ENCODE results near the gene RPL29.
"Not testable (repeated sequence)": the region's sequence is repeated elsewhere in the genome, so short reads cannot be mapped to it uniquely, and the experiment has no call there.

The RPL29 gene

DNA sequence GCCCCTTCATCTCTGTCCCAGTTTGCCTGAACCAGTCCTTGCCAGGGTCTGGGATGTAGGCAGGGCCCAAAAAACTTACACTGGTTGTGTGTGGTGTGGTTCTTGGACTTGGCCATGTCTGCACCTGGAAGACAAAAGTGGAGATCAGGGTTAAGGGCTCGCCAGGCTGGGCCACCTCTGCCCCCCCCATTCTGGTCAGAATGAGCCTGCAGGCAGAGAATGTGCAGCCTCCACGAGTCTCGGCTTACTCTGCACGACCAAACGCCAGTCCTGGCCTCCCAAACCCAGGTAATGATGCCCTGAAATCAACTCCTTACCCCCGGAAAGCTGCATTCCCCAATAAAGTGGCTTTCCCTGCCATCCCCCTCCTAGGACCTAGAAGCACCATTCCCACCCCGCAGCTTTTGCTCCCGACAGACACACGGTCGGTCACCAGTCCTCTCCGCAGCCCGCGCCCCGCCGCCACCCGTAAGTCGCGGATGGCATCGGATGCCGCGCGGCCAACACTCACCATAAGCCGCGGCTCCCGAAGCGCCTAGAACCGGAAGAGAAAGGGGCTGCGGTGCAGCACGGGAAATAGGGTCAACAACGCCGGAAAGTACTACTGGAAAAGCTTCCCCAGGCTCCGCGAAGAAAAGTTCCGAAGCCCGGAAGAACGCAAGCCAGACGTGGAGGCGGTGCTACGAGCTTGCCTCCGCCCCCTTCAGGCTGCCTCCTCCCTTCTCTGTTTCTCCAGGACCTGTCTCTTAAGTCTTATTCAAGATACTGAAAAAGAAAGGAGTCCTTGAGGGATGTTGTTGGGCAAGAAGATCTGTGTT lies at the start of gene RPL29:
RPL29 (minus strand) TSS at position 550 of the 818 bp plus-strand sequence; CDS start at position 116, 434 bp downstream.
- in situ Hi-C loops (cut with MboI; ENCODE audit: low sequenced_read_pairs) = no loop called here

DNA sequence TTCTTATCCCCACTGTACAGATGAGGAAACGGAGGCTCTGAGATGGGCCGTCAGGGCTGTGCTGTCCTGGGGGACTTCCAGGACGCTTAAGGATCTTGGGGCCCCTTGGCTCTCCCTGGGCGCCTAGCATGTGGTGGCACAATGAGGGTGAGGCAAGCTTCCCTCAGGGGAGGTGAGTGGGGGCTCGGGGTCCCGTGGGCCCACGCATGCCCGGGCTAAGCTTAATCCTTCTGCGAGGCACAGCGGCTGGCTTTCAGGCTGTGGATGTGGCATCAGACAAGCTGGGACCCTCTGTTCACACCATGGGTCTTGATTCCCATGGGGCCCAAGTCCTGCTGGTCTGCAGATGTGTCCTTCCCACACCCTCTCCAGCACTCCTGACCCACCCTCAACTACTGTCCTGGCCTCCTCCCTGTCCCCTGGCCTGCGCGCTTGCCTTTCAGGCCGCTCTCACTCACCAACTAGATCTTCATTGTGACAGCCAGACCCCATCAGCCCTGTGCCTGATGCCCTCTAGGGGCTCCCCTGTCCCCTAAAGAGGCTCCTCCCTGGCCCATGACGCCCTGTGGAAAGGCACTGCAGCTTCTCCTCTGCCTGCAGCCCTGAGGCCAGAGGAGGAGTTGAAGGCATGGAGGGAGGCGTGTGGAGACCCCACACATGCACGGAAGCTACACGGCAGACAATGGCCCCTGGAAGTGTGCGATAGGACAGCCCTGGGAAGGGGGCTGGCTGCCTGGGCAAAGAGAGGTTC lies 49.3 kb upstream of the RPL29 start:
- in situ Hi-C loops (cut with MboI; ENCODE audit: low sequenced_read_pairs) = no loop called here

DNA sequence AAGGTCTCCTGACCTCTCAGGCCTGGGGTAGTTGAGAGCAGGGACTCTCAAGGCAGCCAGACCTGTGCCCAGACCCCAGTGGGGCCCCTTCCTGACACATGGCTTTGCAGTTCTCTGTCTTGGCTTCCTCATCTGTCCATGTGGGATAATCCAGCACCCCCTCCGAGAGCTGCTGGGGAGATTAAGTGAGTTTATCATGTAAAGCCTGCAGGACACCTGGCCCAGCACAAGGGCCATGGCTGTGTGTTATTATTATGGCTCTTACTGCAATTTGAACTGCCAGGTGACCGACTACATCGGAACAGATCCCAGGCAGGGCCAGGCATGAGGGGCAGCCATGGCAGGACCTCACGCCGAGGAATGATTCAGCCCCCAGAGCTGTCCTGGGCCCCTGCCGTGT lies 48.1 kb upstream of the RPL29 start:
- in situ Hi-C loops (cut with MboI; ENCODE audit: low sequenced_read_pairs) = no loop called here

DNA sequence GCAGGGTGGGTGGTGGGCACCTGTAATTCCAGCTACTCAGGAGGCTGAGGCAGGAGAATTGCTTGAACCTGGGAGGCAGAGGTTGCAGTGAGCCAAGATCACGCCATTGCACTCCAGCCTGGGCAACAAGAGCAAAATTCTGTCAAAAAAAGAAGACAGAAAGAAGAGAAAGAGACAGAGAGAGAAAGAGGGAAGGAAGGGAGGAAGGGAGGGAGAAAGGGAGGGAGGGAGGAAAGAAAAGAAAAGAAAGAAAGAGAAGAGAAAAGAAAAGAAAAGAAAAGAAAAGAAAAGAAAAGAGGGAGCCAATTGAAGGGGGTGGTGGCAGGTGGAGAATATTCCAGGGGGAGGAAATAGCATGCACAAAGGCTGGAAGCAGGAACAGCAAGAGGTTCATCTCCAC lies 47.3 kb upstream of the RPL29 start:
- in situ Hi-C loops (cut with MboI; ENCODE audit: low sequenced_read_pairs) = not testable (repeated sequence)

DNA sequence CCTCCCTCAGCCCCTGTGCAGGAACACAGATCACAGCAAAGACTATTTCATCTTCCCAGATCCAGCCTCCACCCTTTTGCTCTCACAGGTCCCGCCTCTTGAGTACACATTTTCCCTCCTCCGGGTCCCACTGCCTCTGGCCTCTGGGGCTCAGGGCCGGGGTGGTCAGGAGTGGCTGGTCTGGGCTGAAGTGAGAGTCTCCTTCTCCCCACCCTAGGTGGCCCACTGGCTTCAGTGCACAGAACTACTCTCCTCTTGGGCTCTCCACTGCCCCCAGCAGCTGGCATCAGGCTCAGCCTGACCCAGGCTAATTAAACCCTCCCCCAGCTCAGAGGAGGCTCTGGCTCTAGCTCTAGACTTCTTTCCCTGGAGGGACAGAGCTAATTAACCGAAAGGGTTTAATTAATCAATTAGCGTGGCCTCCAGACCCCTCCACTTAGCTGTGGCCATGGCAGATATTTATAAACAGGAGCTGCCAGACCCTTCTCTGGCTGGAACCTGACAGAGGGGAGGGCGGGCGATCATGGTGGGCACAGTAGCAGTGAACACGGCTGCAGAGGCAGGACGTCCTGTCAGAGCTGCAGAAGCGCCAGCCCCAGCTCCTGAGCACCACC lies 45.5 kb upstream of the RPL29 start:
- in situ Hi-C loops (cut with MboI; ENCODE audit: low sequenced_read_pairs) = no loop called here

DNA sequence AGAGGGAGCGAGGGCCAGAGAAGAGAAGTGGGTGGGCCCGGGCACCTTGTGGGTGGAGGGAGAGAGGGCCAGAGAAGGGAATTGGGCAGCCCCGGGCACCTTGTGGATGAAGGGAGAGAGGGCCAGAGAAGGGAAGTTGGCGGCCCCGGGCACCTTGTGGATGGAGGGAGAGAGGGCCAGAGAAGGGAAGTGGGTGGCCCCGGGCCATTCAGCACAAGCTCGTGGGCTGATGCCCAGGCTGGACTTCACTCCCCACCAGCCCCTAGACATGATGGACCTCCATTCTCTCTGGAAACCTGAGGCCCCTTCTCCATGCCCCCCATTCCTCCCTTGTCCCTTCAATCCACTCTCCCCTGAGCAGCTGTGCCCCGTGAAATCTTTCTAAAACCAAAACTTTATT lies 44.9 kb upstream of the RPL29 start:
- in situ Hi-C loops (cut with MboI; ENCODE audit: low sequenced_read_pairs) = no loop called here

DNA sequence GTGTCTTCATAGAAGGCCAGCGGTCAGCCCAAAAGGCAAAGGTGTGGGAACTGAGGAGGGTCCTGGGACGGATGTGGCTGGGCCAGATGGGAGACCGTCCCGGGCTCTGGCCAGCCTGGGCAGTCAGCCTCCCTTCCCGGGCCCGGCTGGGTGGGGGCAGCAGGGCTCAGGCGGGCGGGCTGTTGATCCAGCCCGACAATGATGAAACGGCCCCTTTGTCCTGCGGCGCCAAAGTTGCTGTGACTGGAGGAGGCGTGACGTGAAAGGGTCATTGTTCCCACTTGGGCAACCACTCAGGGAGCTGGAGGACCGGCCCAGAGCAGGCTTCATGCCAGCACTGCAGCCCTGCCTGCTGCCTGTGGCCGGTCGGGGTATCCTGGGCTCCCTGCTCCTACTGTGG lies 44.2 kb upstream of the RPL29 start:
- in situ Hi-C loops (cut with MboI; ENCODE audit: low sequenced_read_pairs) = no loop called here

DNA sequence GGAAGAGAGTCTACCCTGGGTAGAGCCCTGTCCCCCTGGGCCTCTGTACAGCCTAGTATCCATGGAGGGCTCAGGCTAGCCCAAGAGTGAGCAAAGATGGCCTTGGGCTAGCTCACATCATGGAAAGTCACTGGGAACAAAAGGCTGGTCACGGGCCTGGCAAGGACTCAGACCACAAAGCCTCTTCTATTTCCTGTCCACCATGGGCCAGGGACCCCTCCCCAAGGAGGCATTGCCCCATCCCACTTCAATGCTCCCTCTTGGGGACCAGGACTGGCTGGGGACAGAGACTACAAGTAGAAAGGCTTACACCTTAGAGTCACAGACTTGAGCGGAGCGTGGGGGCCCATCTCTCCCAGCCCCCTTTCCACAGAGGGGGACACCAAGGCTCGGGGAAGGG lies 43.7 kb upstream of the RPL29 start:
- in situ Hi-C loops (cut with MboI; ENCODE audit: low sequenced_read_pairs) = no loop called here

DNA sequence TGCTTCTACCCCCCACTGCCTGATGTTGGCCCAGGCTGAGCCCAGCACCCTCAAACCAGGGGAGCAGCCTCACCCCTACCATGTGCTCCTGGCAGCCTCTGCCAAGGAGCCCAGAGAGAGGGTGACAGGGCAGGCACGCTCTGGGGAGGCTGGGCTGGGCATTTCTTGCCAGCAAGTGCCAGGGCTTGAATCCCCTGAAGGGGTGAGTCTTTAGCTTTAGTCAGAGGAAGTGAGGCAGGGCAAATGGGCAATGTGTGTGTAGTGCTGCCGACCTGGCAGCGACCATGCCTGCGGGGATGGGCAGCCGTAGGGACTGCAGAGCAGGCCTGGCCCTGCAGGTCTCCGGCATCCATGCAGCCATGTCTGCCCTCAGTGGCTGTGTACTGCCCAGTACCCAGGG lies 42.5 kb upstream of the RPL29 start:
- in situ Hi-C loops (cut with MboI; ENCODE audit: low sequenced_read_pairs) = no loop called here

DNA sequence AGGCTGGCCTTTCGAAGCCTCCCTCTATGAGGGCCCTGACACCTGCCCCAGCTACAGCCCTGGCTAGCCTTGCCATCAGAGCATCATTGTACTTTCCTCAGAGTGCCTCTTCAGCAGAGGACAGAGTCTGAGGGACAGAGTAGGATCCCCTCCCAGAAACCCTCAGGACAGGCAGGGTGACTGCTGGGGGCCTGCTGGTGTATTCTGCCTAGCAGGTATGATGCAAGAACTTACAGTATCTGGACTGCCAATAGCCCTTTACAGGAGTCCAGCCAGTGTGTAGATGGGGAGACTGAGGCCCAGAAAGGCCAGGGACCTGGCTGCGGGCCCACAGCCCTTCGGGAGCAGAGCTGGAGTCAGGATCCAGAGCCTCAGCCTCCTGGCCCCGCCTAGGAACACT lies 41.6 kb upstream of the RPL29 start:
- in situ Hi-C loops (cut with MboI; ENCODE audit: low sequenced_read_pairs) = no loop called here

DNA sequence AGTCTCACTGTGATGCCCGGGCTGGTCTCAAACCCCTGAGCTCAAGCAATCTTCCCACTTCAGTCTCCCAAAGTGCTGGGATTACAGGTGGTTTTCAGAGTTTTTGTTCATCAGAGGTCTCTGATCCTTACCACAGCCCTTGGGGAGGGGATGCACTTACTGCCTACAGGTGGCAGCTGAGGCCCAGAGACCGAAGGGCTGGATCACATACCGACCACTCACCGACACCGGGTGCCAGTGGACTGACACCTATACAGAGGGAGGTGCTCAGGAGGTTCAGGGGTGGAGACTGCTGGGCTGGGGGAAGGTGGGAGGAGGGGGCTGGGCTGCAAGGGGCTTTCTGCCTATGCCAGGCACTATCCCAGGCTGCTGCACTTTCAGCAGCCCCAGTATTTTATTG lies 41.1 kb upstream of the RPL29 start:
- in situ Hi-C loops (cut with MboI; ENCODE audit: low sequenced_read_pairs) = no loop called here

DNA sequence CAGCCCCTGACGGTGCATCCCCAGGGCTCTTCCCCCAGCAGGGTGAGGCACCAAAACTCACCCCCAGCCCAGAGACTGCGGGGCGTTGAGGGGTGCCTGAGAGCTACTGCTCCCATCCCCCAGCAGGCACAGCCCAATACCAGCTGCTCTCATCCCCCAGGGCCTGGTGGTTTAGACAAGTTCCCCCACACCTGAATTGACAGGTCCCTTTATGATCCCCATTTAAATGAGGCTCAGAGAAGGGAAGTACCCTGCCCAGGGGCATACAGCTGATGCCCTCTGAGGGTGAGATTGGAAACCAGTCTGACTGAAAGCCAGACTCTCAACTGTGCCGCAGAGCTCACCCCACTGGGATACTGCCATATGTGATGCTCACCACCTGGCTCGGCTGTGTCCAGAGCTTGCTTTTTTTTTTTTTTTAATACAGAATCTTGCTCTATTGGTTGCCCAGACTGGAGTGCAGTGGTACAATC lies 40.6 kb upstream of the RPL29 start:
- in situ Hi-C loops (cut with MboI; ENCODE audit: low sequenced_read_pairs) = no loop called here

DNA sequence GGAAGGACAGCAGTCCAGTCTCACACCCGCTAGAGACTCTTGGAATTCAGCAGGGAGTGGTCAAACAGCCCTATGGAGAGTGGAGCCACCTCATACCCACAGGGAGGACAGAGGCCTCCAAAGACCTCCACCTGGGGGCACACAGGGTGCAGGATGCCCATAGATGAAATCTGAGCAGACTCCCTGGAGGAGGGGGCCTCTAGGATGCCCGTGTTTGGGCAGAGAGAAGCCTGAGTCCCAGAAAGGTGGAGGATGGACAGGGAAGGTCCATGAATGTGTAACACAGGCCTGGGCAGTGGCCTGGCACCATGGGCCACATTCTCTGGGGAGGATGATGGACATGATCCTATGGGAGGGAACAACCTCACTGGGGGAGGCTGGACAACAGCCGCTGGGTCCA lies 39.0 kb upstream of the RPL29 start:
- in situ Hi-C loops (cut with MboI; ENCODE audit: low sequenced_read_pairs) = no loop called here

DNA sequence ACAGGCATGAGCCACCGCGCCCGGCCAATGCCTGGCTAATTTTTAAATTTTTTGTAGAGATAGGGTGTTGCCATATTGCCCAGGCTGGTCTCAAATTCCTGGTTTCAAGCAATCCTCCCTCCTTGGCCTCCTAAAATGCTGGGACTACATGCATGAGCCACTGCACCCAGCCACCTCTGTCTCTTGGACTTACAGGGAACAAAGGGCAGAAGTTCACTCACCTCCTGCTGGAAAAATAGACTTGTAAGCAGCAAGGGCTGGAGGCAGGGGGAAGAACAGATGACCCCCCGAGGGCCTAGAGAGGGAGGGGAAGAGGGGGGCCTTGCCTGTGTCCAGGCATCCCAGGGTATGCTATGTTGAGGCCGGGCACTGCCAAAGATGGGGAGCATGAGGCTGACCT lies 38.5 kb upstream of the RPL29 start:
- in situ Hi-C loops (cut with MboI; ENCODE audit: low sequenced_read_pairs) = no loop called here

DNA sequence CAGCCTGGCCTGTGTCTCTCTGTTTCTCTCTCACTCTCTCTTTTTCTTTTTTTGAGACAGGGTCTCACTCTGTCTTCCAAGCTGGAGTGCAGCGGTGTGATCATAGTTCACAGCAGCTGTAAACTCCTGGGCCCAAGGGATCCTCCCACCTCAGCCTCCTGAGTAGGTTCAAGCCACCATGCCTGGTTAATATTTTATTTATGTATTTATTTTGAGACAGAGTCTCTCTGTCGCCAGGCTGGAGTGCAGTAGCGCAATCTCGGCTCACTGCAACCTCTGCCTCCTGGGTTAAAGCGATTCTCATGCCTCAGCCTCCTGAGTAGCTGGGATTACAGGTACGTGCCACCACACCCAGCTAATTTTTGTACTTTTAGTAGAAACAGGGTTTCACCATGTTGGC lies 38.1 kb upstream of the RPL29 start:
- in situ Hi-C loops (cut with MboI; ENCODE audit: low sequenced_read_pairs) = not testable (repeated sequence)

DNA sequence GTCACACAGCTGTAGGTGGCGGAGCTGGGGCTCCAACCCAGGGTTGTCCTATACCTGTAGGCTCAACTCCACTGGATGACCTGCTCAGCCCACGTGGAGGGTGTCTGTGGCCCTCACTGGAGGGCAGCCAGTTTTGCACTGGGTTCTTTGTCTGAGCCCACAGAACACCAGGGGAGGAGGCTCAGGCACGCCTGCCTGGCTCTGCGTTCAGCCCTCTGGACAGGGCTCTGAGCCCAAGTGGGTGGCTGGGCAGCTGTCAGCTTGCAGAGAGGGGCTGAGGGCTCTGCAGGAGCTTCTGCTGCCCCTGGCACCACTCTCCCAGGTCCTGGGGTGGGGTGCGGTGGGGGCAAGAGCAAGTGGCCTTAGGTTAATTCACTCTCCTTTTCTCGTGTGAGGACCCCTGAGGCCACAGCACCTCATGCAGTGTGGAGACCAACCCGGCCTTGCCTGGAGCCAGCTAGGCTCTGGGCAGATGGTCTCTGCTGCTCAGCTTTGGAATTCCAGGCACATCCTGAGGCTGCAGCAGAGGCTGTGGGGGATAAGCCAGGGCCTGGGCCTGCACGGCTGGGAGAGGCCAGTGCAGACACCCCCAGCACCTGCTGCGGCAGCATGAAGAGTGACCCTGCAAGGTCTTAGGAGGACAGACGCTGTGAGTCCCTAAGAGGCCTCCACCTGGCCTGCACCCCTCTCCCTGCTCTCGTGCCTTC lies 37.2 kb upstream of the RPL29 start:
- in situ Hi-C loops (cut with MboI; ENCODE audit: low sequenced_read_pairs) = no loop called here

DNA sequence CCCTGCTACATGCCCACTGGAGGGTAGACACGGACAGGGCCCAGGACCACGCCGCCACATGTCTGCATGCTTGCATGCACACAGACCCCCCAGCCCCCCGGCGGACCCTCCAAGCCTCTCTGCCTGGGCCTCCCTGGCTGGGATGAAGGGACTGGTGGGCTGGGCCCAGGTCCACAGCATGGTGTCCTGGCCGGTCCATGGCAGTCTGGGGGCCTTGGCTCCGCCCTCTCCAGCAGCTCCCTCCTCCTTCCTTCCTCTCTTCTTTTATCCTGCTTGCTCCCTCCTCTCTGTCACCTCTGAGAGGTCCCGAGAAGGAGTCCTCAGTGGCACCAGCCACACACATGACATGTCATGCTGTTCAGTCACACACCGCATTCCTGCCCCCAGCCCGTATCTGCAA lies 36.2 kb upstream of the RPL29 start:
- in situ Hi-C loops (cut with MboI; ENCODE audit: low sequenced_read_pairs) = no loop called here

DNA sequence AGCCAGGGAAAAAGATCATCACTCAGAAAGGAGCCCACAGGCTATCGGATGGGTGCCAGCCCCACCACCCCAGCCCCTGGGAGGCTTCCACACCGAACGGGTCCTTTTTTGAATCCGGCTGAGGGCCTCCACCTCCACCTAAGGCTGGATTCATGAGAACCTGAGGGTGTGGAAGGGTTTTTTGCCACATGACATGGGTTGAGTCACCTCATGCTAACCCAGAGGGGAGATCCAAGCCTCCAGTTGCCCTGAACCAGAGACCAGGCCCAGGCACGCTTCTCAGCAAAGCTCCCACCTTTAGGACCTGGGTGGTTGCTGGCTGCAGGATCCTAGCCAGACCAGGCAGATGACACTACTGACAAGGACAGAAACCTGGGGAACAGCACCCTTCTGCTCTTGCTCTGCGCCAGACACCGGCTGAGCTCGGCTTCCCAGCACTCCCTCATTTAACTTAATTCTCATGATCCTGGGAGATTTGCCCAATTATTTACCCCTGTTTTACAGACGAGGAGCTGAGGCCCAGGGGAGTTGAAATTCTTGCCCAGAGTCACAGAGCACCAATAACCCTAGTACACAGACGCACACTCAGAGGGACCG lies 35.1 kb upstream of the RPL29 start:
- in situ Hi-C loops (cut with MboI; ENCODE audit: low sequenced_read_pairs) = no loop called here

DNA sequence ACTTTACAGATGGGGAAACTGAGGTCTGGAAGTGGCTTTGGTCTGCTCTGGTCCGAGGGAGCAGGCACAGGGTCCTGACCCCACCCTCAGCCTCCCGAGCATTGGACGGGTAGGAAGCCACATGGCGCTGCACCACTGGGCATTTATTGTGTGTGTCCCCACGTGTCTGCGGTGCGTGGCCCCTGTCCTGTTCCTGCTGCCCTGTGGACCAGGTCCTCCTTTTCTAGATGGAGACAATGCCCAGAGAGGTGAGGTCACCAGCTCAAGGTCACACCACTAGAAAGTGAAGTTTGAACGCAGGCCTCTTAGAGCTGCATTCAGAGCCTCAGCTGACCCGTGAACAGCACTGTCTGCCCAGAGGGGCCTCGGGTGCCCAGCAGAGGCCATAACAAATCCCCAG lies 33.8 kb upstream of the RPL29 start:
- in situ Hi-C loops (cut with MboI; ENCODE audit: low sequenced_read_pairs) = no loop called here

DNA sequence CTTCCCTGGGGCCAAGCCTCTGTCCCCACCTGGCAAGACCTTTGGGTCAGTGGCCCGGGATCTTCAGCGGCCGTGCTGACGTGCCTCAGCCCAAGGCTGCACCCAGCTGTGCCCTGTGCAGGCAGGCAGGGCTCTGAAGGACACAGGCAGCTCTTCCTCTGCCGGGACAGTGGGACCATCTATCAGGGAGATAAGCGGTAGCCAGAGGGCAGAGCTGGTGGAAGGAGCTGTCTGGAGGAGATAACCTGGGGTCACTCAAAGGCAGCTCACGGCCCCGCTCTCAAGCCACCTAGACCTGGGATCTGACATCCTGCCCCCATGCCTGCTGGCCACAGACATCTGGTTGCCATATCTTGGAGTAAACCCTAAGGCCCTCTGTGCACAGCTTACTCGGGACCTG lies 33.4 kb upstream of the RPL29 start:
- in situ Hi-C loops (cut with MboI; ENCODE audit: low sequenced_read_pairs) = no loop called here

DNA sequence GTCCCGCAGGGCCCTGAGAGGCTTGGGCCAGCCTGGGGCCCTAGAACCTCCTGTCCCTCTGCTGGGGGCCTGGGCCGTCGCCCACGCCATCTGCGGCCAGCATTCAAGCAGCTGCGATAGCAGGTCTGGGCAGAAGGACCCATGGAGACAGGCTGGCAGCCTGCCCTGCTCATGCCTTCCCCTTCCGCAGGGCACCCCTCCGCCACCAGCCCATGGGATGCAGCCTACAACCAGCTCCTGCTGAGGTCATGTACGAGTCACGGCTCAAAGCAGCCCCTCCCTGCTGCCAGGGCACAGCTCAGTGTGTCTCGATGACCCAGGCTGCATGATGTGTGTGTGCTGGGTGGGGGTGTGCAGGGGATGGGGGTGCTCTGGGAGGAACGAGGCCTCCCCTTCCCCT lies 32.9 kb upstream of the RPL29 start:
- in situ Hi-C loops (cut with MboI; ENCODE audit: low sequenced_read_pairs) = no loop called here

Data from HL-60/S4 treated with phorbol 12-myristate 13-acetate at 8.2 ng/mL for 4 days and 3 days (cell line).